Esophagus squamous epithelium (tissue), 5 donors: ENCODE data around the gene TEX13D. TPM values are rescaled to one million over a fixed set of nuclear protein-coding genes. Genes with fewer than 3 reads are reported as not detected.
"Not testable (repeated sequence)": the region's sequence is repeated elsewhere in the genome, so short reads cannot be mapped to it uniquely, and the experiment has no call there.

Experiments
- DNase-seq: peaks from one replicate; lab custom pipeline; 2025; lab: John Stamatoyannopoulos, UW
- H3K27ac ChIP-seq, 4 donors: fragments of 200-600 bp; sonication (generic); one replicate each; pipeline ENCODE4 v1.5.1; 2016 to 2019; ENCODE audit warnings: mild to moderate bottlenecking in 1 of 4
- H3K27me3 ChIP-seq, 4 donors: fragments of 200-600 bp; sonication (generic); 1 replicate in 3 of 4; 2 replicates in 1 of 4; pipeline versions ENCODE4 v1.5.1 to v1.6.0; 2017 to 2021; ENCODE audit warnings: antibody characterized with exemption in 1 of 4
- H3K36me3 ChIP-seq, 3 donors: fragments of 200-600 bp; sonication (generic); one replicate each; pipeline ENCODE4 v1.5.1; 2016 to 2019
- H3K4me1 ChIP-seq, 3 donors: fragments of 200-600 bp; sonication (generic); one replicate each; pipeline ENCODE4 v1.5.1; 2017 to 2019
- H3K4me3 ChIP-seq, 4 donors: fragments of 200-600 bp; sonication (generic); 1 replicate in 3 of 4; 2 replicates in 1 of 4; pipeline ENCODE4 v1.5.1; 2016 to 2019; ENCODE audit warnings: mild to moderate bottlenecking in 2 of 4, moderate library complexity in 1 of 4
- H3K9me3 ChIP-seq, 3 donors: fragments of 200-600 bp; sonication (generic); one replicate each; pipeline ENCODE4 v1.5.1; 2016 to 2019
- POLR2A ChIP-seq, 4 donors: fragments of 450-650 bp; IDR thresholded peaks; one replicate each; pipeline ENCODE4 v1.6.1; 2017; ENCODE audit warnings: antibody characterized with exemption in 4 of 4, mild to moderate bottlenecking in 4 of 4, moderate library complexity in 3 of 4
- WGBS, 2 donors: methylation state at CpG; one replicate each; pipeline ENCODE4 v1.1.5; 2018; 5-methylcytosine and 5-hydroxymethylcytosine counted together
- intact Hi-C: fragments of 100-400 bp; cut with DNase I; formaldehyde crosslinking; loops from one replicate; pipeline ENCODE4 v1.15.0; 2022
- total RNA-seq, 4 donors: library from RNA; depleted of rRNA; stranded (reverse); fragments of >200 nt; gene quantifications; one replicate each; pipeline ENCODE4 v1.1.0, GENCODE V29; 2016
- TF ChIP-seq, protein P1 (sequence below), 6 experiments: fragments of 450-650 bp in 4 of 6; fragments of 200-600 bp in 2 of 6; sonication (generic) in 2 of 6; IDR thresholded peaks; one replicate each; pipeline ENCODE4 v1.5.1; 2016 to 2019; ENCODE audit warnings: antibody characterized with exemption in 6 of 6, mild to moderate bottlenecking in 4 of 6, moderate library complexity in 4 of 6
- donor health status: DM: yes; HTN: yes; CAD: no.

TEX13D gene
- total RNA-seq, result not detected

DNA sequence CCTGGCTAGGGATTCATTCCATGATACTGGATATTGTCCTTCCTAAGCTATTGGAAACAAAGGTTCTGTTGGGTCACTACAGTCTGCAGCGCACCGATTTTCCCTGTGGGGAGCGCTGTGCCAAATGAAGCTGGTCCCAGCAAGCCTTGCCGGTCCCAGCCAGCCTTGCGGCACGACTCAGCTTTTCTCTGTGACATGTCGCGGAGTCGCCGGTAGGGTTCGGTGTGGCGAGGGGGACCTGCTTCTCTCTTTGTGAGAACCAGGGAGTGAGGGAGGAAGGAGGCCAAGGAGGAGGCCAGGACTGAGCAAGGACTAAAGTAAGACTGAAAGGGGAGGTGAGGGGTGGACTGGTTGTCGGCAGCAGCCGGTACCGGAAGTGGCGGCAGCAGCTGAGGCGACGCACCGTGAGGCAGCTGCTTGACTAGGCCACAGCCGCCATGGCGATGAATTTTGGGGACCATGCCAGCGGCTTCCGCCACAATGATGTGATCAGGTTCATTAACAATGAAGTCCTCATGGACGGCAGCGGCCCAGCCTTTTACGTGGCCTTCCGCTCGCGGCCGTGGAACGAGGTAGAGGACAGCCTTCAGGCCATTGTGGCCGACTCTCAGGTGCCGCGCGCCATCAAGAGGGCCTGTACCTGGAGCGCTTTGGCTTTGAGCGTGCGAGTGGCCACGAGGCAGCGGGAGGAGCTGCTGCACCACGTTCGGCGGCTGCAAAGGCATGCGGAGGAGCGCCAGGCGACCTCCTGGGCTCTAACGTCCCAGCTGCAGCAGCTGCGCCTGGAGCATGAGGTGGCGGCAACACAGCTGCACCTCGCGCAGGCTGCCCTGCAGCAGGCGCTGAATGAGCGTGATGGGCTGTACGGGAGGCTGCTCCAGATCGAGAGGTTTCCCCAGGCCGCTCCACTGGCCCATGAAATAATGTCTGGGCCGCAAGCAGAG is at the start of gene TEX13D:
TEX13D (plus strand) TSS at position 180 of the 944 bp plus-strand sequence; CDS start at position 438, 258 bp downstream.
- intact Hi-C loops, result no loop called here
- no peaks in the 10 kb centered on the region for H3K27me3 ChIP-seq
- DNase-seq, result no peak
- TF ChIP-seq, protein P1, sequence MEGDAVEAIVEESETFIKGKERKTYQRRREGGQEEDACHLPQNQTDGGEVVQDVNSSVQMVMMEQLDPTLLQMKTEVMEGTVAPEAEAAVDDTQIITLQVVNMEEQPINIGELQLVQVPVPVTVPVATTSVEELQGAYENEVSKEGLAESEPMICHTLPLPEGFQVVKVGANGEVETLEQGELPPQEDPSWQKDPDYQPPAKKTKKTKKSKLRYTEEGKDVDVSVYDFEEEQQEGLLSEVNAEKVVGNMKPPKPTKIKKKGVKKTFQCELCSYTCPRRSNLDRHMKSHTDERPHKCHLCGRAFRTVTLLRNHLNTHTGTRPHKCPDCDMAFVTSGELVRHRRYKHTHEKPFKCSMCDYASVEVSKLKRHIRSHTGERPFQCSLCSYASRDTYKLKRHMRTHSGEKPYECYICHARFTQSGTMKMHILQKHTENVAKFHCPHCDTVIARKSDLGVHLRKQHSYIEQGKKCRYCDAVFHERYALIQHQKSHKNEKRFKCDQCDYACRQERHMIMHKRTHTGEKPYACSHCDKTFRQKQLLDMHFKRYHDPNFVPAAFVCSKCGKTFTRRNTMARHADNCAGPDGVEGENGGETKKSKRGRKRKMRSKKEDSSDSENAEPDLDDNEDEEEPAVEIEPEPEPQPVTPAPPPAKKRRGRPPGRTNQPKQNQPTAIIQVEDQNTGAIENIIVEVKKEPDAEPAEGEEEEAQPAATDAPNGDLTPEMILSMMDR (IDR thresholded peaks at IDR 0.05), result no peak
- TF ChIP-seq POLR2A (IDR thresholded peaks at IDR 0.05), result no peak
- WGBS, 2 donors, result 91 to 100% methylated on average over 3 to 18 of the region's 57 CpGs
- no peaks in the 10 kb centered on the region for H3K36me3 ChIP-seq
- no peaks in the 10 kb centered on the region for H3K9me3 ChIP-seq
- no peak within 1 kb of the TSS for H3K4me3 ChIP-seq
- H3K4me1 ChIP-seq, result no peaks in the 10 kb centered on the region
- H3K27ac ChIP-seq, result no peak within 1 kb of the TSS

DNA sequence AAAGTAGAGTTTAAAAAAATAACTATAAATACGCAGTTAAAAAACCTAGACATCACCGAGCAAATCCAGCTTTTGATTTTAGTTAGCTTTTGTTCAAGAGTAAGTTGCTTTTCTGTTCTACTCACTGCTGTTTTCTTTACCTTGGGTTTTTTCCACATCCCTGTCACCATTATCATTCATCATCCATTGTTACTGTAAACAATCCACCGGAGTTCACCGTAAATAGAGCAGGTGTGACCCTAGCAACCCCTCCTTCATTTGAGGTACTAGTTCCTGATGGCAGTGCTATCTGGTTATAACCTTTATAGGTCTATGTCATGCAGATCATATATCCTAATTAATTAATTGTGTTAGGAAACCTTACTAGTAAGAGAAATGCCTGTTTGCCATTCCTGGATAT is 43.0 kb upstream of the TEX13D start:
- whole genome bisulfite sequencing, 2 donors, result 30 to 49% methylated on average over 4 of the region's 4 CpGs
- TF ChIP-seq POLR2A (IDR thresholded peaks at IDR 0.05), result no peak
- TF ChIP-seq, protein P1 (IDR thresholded peaks at IDR 0.05), result no peak
- H3K27ac ChIP-seq, result no peak overlapping the region
- no peaks in the 10 kb centered on the region for H3K9me3 ChIP-seq
- no peak for DNase-seq
- H3K27me3 ChIP-seq, result no peaks in the 10 kb centered on the region
- no peaks in the 10 kb centered on the region for H3K4me1 ChIP-seq
- H3K4me3 ChIP-seq, result no peak overlapping the region
- intact Hi-C loops, result no loop called here
- no peaks in the 10 kb centered on the region for H3K36me3 ChIP-seq

DNA sequence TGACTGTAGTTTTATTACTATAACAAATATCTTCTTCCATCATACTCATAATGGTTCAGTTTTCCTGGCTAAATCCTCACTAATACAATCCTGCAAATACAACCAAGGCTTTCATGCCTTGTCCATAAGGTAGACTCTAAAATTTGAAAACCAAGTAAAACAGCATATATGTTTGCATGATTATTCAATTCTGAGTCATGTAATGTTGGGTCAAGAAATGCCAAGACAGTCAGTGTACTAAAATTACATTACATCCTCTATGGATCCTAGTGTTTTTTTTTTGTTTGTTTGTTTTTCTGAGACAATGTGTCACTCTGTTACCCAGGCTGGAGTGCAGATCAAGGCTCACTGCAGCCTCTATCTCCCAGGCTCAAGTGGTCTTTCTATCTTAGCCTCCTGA is 38.6 kb upstream of the TEX13D start:
- no peaks in the 10 kb centered on the region for H3K36me3 ChIP-seq
- no peaks in the 10 kb centered on the region for H3K9me3 ChIP-seq
- intact Hi-C loops, result no loop called here
- H3K4me3 ChIP-seq, result no peak overlapping the region
- H3K27ac ChIP-seq, result no peak overlapping the region
- no peaks in the 10 kb centered on the region for H3K27me3 ChIP-seq
- no peaks in the 10 kb centered on the region for H3K4me1 ChIP-seq
- no peak for DNase-seq
- TF ChIP-seq, protein P1 (IDR thresholded peaks at IDR 0.05), result no peak
- TF ChIP-seq POLR2A (IDR thresholded peaks at IDR 0.05), result no peak

DNA sequence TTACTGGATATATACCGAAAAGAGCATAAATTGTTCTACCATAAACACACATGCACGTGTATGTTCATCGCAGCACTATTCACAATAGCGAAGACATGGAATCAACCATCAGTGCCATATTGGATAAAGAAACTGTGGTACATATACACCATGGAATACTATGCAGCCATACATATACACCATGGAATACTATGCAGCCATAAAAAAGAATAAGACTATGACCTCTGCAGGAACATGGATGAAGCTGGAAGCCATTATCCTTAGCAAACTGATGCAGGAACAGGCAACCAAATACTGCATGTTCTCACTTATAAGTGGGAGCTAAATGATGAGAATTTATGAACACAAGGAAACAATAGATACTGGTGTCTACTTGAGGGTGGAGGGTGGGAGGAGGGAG is 33.1 kb upstream of the TEX13D start:
- intact Hi-C loops, DNase-seq, H3K36me3 ChIP-seq, H3K27ac ChIP-seq, H3K4me3 ChIP-seq, H3K27me3 ChIP-seq, H3K9me3 ChIP-seq, H3K4me1 ChIP-seq: not testable (repeated sequence)
- 86 to 88% methylated on average over 4 of the region's 4 CpGs for WGBS, 2 donors

DNA sequence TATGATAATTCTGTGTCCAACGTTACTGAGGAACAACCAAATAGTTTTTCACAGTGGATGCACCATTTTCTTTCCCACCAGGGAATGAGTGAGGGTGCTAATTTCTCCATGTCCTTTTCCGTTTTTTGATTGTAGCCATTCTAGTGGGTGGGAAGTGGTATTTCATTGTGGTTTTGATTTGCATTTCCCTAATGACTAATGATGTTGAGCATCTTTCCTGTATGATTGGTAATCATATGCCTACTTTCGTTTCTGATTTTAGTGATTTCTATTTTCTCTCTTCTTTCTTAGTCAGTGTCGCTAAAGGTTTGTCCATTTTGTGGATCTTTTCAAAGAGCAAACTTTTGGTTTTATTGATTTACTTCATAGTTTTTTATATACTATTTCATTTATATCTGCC is 32.1 kb upstream of the TEX13D start:
- Histone ChIP-seq H3K4me3 (no peak overlapping the region), H3K4me1 (no peaks in the 10 kb centered on the region), H3K9me3 (no peaks in the 10 kb centered on the region), H3K27me3 (no peaks in the 10 kb centered on the region), H3K36me3 (no peaks in the 10 kb centered on the region), H3K27ac (no peak overlapping the region)
- DNase-seq, result no peak
- WGBS, 2 donors, result 57 to 71% methylated on average over 3 to 4 of the region's 4 CpGs
- TF ChIP-seq, protein P1 (IDR thresholded peaks at IDR 0.05), result no peak
- TF ChIP-seq POLR2A (IDR thresholded peaks at IDR 0.05), result no peak
- intact Hi-C loops, result no loop called here
